GF-D8 (cell line): ENCODE results near the gene ATP13A3.
A peak's percentile ranks its signal among the peaks of the same experiment; 100 is the strongest.
"Not testable (repeated sequence)": the region's sequence is repeated elsewhere in the genome, so short reads cannot be mapped to it uniquely, and the experiment has no call there.

Experiments used
- DNase-seq: peaks from one replicate; lab custom pipeline; 2025; lab: John Stamatoyannopoulos, UW

Gene ATP13A3

DNA sequence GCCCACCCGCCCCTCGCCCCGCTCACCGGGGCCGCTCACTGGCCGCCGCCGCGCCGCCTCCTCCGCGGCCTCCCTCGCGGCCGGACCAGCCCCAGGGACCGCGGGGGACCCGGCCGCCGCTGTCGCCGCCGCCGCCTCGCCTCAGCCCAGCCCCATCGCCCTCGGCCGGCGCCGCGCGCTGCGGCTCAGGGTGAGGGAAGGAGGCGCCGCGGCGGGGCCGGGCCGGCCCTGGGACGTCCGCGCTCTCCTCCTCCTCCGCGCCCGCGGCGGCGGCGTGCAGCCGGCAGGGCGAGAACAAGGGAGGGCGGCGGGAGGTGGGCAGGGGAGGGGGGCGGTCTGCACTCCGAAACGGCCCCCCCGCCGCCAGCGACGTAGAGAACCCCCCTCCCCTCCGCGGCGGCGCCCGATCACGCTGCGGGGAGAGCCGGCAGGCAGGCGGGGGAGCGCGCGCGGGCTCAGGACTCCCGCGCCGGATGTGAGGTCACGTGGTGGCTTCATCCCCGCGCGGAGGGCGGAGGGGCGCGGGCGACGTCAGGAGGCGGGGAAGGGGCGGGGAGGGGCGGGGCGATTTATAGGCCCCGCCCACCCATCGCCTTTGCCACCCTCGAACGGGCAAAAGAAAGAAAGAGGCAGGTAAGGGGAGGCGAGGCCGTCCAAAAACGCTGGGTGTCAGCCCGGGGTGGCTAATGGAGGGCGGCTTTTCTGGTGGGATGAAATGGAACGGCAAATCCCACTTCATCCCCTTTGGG lies at the start of gene ATP13A3:
TSS of gene ATP13A3 (minus strand) at position 463 of the 749 bp plus-strand sequence. CDS start 24,812 bp downstream, outside the sequence.
- DNase-seq = peak; percentile 59

DNA sequence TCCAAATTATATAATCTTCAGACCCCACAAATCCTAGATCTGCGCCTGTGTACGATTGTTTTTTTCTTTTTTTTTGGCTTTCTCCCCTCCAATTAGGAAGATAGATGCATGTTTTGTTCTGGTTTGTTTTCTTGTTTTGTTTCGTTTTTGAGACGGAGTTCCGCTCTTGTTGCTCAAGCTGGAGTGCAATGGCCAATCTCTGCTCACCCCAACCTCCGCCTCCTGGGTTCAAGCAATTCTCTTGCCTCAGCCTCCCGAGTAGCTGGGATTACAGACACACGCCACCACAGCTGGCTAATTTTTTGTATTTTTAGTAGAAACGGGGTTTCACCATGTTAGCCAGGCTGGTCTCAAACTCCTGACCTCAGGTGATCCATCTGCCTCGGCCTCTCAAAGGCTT lies 48.4 kb upstream of the ATP13A3 start:
- DNase-seq = not testable (repeated sequence)

DNA sequence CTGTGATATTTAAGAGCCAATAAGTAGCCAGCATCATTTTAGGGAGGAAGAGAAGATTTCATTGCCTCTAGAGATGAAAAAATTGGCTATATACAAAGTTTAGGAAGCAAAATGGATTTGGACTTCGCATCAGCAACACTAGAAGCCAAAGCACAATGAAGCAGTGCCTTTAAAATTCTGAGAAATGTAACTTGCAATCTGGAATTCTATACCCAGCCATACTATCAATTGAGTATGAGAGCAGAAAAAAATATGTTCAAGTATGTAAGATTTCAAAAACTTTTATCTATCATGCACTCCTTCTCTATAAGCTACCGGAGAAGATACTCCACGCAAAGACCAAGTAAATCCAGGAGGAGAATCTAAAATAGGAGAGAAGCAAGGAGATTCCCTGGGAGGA lies 47.4 kb upstream of the ATP13A3 start:
- DNase-seq = no peak

DNA sequence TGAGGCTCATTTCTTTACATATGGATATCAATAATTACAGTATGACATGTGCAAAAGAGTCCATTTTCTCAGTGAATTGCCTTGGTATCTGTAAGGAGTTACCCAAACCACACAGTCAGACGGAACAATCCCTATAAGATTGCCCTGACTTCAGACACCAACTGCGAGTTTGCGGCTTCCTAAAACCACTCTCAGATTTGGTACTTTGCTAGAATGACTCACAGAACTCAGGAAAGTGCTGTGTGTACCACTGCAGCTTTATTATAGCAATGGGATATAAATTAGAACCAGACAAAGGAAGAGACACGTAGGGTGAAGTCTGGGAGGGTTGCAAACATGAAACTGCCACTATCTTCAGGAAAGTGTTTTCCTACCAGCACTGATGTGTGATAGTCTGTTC lies 45.8 kb upstream of the ATP13A3 start:
- DNase-seq = no peak

- no peak for DNase-seq
Measured at GRCh38 chr3:194527726-194528125, 40.9 kb upstream of the ATP13A3 start.

DNA sequence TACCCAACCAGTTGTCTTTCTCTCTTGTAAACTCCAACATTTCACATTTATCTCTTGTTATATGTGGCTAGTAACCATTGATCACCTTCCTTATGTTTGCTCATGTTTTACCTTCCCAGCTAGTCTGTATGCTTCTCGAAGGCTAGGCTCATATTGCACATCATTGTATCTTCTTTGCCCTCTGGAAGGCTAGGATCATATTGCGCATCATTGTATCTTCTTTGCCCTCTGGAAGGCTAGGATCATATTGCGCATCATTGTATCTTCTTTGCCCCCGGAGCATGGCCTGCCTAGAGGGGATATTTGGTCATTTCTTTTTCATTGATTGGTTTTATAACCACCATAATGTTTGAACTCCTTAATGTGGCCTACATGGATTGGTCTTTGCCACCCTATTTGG lies 39.4 kb upstream of the ATP13A3 start:
- no peak for DNase-seq

GRCh38 chr3:194522579-194523046 lies 35.8 kb upstream of the ATP13A3 start:
- no peak for DNase-seq

GRCh38 chr3:194521510-194522260 lies 34.9 kb upstream of the ATP13A3 start:
- DNase-seq = no peak

DNA sequence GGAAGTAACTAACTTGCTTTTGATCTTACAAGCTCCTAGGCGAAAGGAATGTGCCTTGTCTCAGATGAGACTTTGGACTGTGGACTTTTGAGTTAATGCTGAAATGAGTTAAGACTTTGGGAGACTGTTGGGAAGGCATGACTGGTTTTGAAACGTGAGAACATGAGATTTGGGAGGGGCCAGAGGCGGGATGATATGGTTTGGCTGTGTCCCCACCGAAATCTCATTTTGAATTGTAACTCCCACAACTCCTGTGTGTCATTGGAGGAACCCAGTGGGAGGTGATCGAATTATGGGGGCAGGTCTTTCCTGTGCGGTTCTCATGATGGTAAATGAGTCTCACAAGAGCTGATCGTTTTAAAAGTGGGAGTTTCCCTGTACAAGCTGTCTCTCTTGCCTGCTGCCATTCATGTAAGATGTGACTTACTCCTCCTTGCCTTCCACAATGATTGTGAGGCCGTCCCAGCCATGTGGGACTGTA lies 33.9 kb upstream of the ATP13A3 start:
- not testable (repeated sequence) for DNase-seq

DNA sequence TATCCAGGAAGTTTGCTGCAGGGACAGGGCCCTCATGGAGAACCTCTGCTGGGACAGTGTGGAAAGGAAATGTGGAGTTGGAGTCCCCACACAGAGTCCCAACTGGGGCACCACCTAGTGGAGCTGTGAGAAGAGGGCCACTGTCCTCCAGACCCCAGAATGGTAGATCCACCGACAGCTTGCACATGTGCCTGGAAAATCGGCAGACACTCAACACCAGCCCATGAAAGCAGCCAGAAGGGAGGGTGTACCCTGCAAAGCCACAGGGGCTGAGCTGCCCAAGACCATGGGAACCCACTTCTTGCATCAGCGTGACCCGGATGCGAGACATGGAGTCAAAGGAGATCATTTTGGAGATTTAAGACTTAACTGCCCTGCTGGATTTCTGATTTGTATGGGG lies 33.4 kb upstream of the ATP13A3 start:
- DNase-seq = not testable (repeated sequence)

DNA sequence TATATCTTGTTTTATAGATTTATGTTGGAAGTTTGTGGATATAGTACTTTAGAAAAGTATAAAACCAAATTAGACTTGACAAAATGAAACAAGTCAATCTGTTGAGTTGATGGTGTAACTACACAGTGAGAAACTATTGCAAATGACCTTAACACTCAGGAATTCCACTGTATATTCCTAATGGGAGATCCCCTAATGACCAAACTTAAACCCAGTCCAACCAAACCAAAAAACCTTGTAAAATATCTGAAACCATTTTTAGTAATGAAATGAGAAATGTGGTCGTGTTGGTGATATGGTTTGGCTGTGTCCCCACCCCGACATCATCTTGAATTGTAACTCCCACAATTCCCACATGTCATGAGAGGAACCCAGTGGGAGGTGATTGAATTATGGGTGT lies 31.9 kb upstream of the ATP13A3 start:
- DNase-seq = no peak

- DNase-seq = no peak
Measured at GRCh38 chr3:194517333-194517732, 30.5 kb upstream of the ATP13A3 start.

- DNase-seq = no peak
Measured at GRCh38 chr3:194514626-194515025, 27.8 kb upstream of the ATP13A3 start.

- DNase-seq = no peak
Measured at GRCh38 chr3:194512895-194513601, 26.2 kb upstream of the ATP13A3 start.

GRCh38 chr3:194508491-194509453 lies 22.0 kb upstream of the ATP13A3 start:
- peak; percentile 76 for DNase-seq

- no peak for DNase-seq
Measured at GRCh38 chr3:194507571-194507970, 20.8 kb upstream of the ATP13A3 start.

DNA sequence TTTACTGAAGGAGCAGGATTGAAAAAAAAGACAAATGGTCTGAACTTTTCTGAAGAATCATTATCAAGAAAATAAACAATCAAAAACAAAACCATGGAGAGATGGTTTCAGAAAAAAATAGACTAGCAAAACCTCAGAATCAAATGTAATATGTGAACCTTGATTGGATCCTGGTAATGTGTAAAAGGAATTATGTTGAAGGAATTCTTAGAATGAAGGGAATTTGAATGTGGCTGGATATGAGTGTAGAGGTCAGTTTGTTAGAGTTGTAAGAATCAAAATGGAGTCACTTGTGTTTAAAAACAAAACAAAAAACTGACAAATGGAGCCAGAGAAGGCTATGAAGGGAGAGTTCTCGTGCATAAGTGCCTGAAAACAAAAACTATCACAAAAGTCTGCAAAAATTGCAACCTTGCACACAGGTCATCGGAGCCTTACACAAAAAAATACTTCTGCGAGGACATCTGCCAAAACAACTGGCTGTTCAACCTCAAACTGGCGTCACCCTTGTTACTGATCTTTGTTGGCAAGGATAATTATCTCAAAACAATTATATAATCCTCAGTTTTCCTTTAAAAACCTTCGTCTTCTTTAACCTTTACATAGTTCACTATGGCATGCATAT lies 19.1 kb upstream of the ATP13A3 start:
- DNase-seq = no peak

DNA sequence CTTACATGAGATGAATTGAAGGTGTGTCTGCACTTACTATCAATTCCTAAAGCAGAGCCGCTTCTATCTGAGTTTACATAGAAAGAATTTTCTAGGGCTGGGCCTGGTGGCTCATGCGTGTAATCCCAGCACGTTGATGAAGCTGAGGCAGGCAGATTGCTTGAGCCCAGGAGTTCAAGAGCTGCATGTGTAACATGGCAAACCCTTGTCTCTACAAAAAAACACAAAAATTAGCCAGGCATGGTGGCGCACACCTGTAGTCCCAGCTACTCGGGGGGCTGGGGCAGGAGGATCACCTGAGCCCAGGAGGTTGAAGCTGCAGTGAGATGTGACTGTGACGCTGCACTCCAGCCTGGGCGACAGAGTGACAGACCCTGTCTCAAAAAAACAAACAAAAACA lies 18.1 kb upstream of the ATP13A3 start:
- DNase-seq = no peak

DNA sequence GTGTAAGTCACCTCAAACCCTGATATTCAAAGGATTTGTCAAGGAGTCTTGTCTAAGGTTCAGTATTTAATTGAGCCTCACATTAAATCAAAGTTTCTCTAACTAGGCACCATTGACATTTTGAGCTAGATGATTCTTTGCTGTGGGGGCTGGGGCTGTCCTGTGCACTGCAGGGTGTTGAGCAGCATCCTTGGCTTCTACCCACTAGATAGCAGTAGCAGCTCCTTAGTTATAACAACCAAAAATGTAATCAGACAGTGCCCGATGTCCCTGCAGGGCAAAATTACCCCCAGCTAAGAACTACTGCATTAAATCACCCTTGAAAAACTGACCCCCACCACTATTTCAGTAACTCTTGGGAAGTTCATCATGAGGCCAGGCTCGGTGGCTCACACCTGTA lies 17.3 kb upstream of the ATP13A3 start:
- no peak for DNase-seq

- DNase-seq = no peak
Measured at GRCh38 chr3:194503081-194503531, 16.3 kb upstream of the ATP13A3 start.

DNA sequence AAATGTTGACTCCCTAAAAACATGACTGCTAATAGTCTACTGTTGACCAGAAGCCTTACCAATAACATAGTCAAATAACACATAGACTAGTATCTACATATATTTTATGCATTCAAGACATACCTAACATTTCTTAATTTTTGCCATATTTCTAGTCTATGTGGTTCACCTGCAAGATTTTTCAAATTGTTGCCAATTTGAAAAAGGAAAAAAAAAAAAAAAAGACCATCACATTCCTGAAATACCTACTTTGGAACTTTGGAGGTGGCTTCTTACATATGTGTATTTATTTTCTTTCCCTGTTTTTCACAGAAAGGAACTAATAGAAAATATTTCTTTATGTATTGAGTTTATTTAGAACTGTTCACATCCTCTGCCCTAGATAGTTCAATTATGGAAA lies 13.4 kb upstream of the ATP13A3 start:
- DNase-seq = no peak
